OCI-LY1 (cell line): ENCODE results near the gene RFTN1.

Experiments used
- CTCF ChIP-seq: fragments of 200-600 bp; sonication (generic), shearing (Covaris generic); IDR thresholded peaks from 2 replicates; pipeline ENCODE4 v1.5.1; 2017; ENCODE audit warnings: mild to moderate bottlenecking, antibody characterized with exemption, low read length, moderate library complexity, mixed read lengths
- EZH2 ChIP-seq: fragments of 200-600 bp; sonication (generic), shearing (Covaris generic); IDR thresholded peaks from 2 replicates; pipeline ENCODE4 v1.8.0; 2017; ENCODE audit warnings: borderline replicate concordance, mixed run types, mild to moderate bottlenecking, antibody characterized with exemption, low read length, moderate library complexity, mixed read lengths

GRCh38 chr3:16307832-16308531 lies 205.5 kb downstream of the RFTN1 start:
- TF ChIP-seq CTCF (no peak), EZH2 (no peak)
